ENCODE data around the gene HUNK. TPM values are rescaled to one million over a fixed set of nuclear protein-coding genes. Genes with fewer than 3 reads are reported as not detected.

HUNK gene
- polyA plus RNA-seq, 1 donor (not counting 4 experiments of a cell fraction or from before 2014, with no cell fraction given): 0.03 TPM

DNA sequence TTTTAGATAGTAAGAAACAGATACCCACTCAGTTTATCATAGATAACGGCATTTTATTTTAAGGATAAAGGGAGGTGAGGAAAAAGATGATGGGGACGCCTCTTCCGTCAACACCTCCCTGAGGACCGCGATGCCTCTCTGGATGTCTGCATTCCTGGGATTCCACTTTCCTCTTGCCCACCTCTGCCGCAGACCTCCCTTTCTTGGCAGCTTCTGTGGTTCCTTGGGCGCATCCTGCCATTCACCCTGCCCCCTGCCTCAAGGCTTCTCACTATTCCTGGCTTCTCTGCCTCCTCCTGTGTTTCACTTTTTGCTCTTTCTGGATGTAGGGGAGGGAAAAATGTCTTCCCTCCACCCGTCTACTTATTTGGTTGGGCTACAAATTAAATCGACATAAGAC, 19.9 kb downstream of the HUNK start:
- H2AFZ ChIP-seq (ENCODE audit: control insufficient read depth, low read length): no peak overlapping the region
- FAIRE-seq (no peak), DNase-seq (ENCODE audit: low read depth, low spot score) (no peak)
- dilution Hi-C loops (cut with MboI; ENCODE audit: extremely low pct_ligation_motif_present, low sequenced_read_pairs): no loop called here
- no peaks in the 10 kb centered on the region for H3K36me3 ChIP-seq (ENCODE audit: control insufficient read depth in 2 of 2, extremely low read depth in 1 of 2, insufficient read depth in 2 of 2, low read length in 2 of 2)
- no peaks in the 10 kb centered on the region for H3K27me3 ChIP-seq (ENCODE audit: control insufficient read depth, extremely low read depth, insufficient read depth, low read length)
- no peak overlapping the region for H3K27ac ChIP-seq (ENCODE audit: control insufficient read depth, insufficient read depth, low read length)
- H3K4me2 ChIP-seq (ENCODE audit: control insufficient read depth, extremely low read depth, insufficient read depth, low read depth, low read length): no peak overlapping the region
- H3K9me1 ChIP-seq (ENCODE audit: control insufficient read depth, extremely low read depth, insufficient read depth, low read length): no peaks in the 10 kb centered on the region
- H3K4me3 ChIP-seq (ENCODE audit: control insufficient read depth in 2 of 3, extremely low read depth in 1 of 3, insufficient read depth in 2 of 3, low read depth in 1 of 3, low read length in 3 of 3): no peak overlapping the region
- no peaks in the 10 kb centered on the region for H3K79me2 ChIP-seq (ENCODE audit: control insufficient read depth, insufficient read depth, low read length)
- H4K20me1 ChIP-seq (ENCODE audit: control insufficient read depth, extremely low read depth, insufficient read depth, low read length): no peaks in the 10 kb centered on the region
- peaks cover 4% of the 10 kb centered on the region for H3K4me1 ChIP-seq (ENCODE audit: control insufficient read depth, extremely low read depth, insufficient read depth, low read length)
- H3K9ac ChIP-seq (ENCODE audit: control insufficient read depth, extremely low read depth, insufficient read depth, low read length): no peak overlapping the region
- TF ChIP-seq EZH2 (IDR thresholded peaks at IDR 0.05; ENCODE audit: low read length): no peak
- TF ChIP-seq, protein P1, sequence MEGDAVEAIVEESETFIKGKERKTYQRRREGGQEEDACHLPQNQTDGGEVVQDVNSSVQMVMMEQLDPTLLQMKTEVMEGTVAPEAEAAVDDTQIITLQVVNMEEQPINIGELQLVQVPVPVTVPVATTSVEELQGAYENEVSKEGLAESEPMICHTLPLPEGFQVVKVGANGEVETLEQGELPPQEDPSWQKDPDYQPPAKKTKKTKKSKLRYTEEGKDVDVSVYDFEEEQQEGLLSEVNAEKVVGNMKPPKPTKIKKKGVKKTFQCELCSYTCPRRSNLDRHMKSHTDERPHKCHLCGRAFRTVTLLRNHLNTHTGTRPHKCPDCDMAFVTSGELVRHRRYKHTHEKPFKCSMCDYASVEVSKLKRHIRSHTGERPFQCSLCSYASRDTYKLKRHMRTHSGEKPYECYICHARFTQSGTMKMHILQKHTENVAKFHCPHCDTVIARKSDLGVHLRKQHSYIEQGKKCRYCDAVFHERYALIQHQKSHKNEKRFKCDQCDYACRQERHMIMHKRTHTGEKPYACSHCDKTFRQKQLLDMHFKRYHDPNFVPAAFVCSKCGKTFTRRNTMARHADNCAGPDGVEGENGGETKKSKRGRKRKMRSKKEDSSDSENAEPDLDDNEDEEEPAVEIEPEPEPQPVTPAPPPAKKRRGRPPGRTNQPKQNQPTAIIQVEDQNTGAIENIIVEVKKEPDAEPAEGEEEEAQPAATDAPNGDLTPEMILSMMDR (optimal IDR thresholded peaks at IDR 0.05 in 1 of 3, IDR thresholded peaks at IDR 0.05 in 1 of 3, conservative IDR thresholded peaks at IDR 0.05 in 1 of 3; ENCODE audit: extremely low read depth in 1 of 3, insufficient read depth in 2 of 3, low read length in 3 of 3): no peak
- H3K9me3 ChIP-seq (ENCODE audit: control insufficient read depth, low read depth, low read length): no peaks in the 10 kb centered on the region

DNA sequence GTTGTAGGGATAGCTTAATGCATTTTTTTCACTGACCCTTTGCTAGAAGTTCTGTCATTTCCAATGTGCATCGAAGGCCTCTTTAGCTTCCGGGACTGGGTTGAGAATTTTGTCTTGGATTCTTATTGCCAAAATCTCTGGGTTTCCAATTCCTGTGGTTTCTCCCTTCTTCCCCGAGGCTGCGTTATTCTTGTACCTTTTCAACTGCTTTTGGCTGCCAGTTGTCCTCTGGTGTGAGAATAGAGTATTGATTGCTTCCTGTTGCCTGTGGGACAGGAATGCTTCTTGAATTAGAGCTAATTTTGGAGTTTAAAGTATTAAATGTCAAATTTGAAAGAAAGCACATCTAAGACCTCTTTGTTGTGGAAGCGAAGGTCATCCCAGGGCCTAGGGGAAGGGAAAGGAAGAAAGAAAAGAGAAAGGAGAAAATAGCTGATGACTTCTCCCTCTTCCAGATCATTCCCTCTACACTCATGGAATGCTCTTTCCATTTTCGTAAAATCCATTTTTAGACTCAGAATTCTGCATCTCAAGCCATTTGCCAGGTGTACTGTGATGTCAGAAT, 21.1 kb downstream of the HUNK start:
- H3K4me1 ChIP-seq (ENCODE audit: control insufficient read depth, extremely low read depth, insufficient read depth, low read length): peaks cover 2% of the 10 kb centered on the region
- no peaks in the 10 kb centered on the region for H3K9me3 ChIP-seq (ENCODE audit: control insufficient read depth, low read depth, low read length)
- dilution Hi-C loops (cut with MboI; ENCODE audit: extremely low pct_ligation_motif_present, low sequenced_read_pairs): no loop called here
- H3K9ac ChIP-seq (ENCODE audit: control insufficient read depth, extremely low read depth, insufficient read depth, low read length): no peak overlapping the region
- H3K36me3 ChIP-seq (ENCODE audit: control insufficient read depth in 2 of 2, extremely low read depth in 1 of 2, insufficient read depth in 2 of 2, low read length in 2 of 2): no peaks in the 10 kb centered on the region
- H4K20me1 ChIP-seq (ENCODE audit: control insufficient read depth, extremely low read depth, insufficient read depth, low read length): no peaks in the 10 kb centered on the region
- no peak overlapping the region for H3K4me2 ChIP-seq (ENCODE audit: control insufficient read depth, extremely low read depth, insufficient read depth, low read depth, low read length)
- no peak overlapping the region for H2AFZ ChIP-seq (ENCODE audit: control insufficient read depth, low read length)
- TF ChIP-seq, protein P1 (optimal IDR thresholded peaks at IDR 0.05 in 1 of 3, IDR thresholded peaks at IDR 0.05 in 1 of 3, conservative IDR thresholded peaks at IDR 0.05 in 1 of 3; ENCODE audit: extremely low read depth in 1 of 3, insufficient read depth in 2 of 3, low read length in 3 of 3): no peak
- no peak for TF ChIP-seq EZH2 (IDR thresholded peaks at IDR 0.05; ENCODE audit: low read length)
- DNase-seq (ENCODE audit: low read depth, low spot score): no peak
- no peaks in the 10 kb centered on the region for H3K27me3 ChIP-seq (ENCODE audit: control insufficient read depth, extremely low read depth, insufficient read depth, low read length)
- H3K9me1 ChIP-seq (ENCODE audit: control insufficient read depth, extremely low read depth, insufficient read depth, low read length): no peaks in the 10 kb centered on the region
- FAIRE-seq: no peak
- no peak overlapping the region for H3K27ac ChIP-seq (ENCODE audit: control insufficient read depth, insufficient read depth, low read length)
- no peaks in the 10 kb centered on the region for H3K79me2 ChIP-seq (ENCODE audit: control insufficient read depth, insufficient read depth, low read length)
- no peak overlapping the region for H3K4me3 ChIP-seq (ENCODE audit: control insufficient read depth in 2 of 3, extremely low read depth in 1 of 3, insufficient read depth in 2 of 3, low read depth in 1 of 3, low read length in 3 of 3)
